Neural cell (in vitro differentiated cells): ENCODE measurements around the gene MALSU1.

Experiments used
- TF ChIP-seq, protein P1 (sequence below): IDR thresholded peaks from 2 replicates; pipeline ENCODE4 v1.6.1; 2012; ENCODE audit warnings: borderline replicate concordance
- TF ChIP-seq, protein P2 (sequence below): fragments of 450-650 bp; IDR thresholded peaks from 2 replicates; pipeline ENCODE4 v1.5.1; 2014; ENCODE audit warnings: antibody characterized with exemption, mild to moderate bottlenecking, moderate library complexity; ENCODE audit not compliant: poor library complexity, severe bottlenecking

DNA sequence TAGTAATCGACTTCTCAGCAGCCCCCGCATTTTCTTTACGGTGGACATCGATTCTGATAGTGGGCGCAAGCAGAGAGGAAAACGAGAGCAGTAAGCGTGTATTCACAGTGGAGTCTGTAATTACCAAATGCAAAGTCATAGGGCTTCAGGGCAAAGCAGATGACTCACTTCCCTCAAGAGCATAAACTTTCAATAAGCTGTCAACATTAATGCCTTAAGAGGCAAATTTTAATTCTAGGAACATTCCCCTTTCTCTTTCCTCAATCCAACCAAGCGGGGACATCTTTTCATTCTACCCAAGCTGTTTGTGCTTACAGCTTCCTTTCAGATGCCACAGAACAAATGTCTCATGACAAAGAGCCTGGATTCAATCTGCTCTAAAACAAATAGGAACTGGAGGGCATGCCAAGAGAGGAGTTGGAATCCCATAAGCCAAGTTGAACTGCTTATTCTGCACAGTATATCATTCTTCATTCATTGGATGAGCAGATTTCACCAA lies 48.6 kb downstream of the MALSU1 start:
- TF ChIP-seq, protein P1, sequence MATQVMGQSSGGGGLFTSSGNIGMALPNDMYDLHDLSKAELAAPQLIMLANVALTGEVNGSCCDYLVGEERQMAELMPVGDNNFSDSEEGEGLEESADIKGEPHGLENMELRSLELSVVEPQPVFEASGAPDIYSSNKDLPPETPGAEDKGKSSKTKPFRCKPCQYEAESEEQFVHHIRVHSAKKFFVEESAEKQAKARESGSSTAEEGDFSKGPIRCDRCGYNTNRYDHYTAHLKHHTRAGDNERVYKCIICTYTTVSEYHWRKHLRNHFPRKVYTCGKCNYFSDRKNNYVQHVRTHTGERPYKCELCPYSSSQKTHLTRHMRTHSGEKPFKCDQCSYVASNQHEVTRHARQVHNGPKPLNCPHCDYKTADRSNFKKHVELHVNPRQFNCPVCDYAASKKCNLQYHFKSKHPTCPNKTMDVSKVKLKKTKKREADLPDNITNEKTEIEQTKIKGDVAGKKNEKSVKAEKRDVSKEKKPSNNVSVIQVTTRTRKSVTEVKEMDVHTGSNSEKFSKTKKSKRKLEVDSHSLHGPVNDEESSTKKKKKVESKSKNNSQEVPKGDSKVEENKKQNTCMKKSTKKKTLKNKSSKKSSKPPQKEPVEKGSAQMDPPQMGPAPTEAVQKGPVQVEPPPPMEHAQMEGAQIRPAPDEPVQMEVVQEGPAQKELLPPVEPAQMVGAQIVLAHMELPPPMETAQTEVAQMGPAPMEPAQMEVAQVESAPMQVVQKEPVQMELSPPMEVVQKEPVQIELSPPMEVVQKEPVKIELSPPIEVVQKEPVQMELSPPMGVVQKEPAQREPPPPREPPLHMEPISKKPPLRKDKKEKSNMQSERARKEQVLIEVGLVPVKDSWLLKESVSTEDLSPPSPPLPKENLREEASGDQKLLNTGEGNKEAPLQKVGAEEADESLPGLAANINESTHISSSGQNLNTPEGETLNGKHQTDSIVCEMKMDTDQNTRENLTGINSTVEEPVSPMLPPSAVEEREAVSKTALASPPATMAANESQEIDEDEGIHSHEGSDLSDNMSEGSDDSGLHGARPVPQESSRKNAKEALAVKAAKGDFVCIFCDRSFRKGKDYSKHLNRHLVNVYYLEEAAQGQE, result no peak
- TF ChIP-seq, protein P2, sequence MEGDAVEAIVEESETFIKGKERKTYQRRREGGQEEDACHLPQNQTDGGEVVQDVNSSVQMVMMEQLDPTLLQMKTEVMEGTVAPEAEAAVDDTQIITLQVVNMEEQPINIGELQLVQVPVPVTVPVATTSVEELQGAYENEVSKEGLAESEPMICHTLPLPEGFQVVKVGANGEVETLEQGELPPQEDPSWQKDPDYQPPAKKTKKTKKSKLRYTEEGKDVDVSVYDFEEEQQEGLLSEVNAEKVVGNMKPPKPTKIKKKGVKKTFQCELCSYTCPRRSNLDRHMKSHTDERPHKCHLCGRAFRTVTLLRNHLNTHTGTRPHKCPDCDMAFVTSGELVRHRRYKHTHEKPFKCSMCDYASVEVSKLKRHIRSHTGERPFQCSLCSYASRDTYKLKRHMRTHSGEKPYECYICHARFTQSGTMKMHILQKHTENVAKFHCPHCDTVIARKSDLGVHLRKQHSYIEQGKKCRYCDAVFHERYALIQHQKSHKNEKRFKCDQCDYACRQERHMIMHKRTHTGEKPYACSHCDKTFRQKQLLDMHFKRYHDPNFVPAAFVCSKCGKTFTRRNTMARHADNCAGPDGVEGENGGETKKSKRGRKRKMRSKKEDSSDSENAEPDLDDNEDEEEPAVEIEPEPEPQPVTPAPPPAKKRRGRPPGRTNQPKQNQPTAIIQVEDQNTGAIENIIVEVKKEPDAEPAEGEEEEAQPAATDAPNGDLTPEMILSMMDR, result no peak
